ENCODE measurements around the gene C2orf72.
"Not testable (repeated sequence)": the region's sequence is repeated elsewhere in the genome, so short reads cannot be mapped to it uniquely, and the experiment has no call there.

The C2orf72 gene

GRCh38 chr2:231037202-231037730, at the start of gene C2orf72:
Gene C2orf72, plus strand, starts transcription at chr2:231037523. Its CDS starts 43 bp downstream, at chr2:231037566.
- DNase-seq (ENCODE audit: low spot score), result no peak

- DNase-seq (ENCODE audit: low spot score), result no peak
Observed at GRCh38 chr2:230989731-230990130, 47.6 kb upstream of the C2orf72 start.

- DNase-seq (ENCODE audit: low spot score), result no peak
Observed at GRCh38 chr2:230990131-230990898, 47.0 kb upstream of the C2orf72 start.

GRCh38 chr2:230990899-230991150, 46.5 kb upstream of the C2orf72 start:
- no peak for DNase-seq (ENCODE audit: low spot score)

GRCh38 chr2:230991598-230991997, 45.7 kb upstream of the C2orf72 start:
- no peak for DNase-seq (ENCODE audit: low spot score)

GRCh38 chr2:230995821-230996220, 41.5 kb upstream of the C2orf72 start, which contains the start of gene SPATA3:
Gene SPATA3, plus strand, starts transcription at chr2:230996121. Its CDS starts 113 bp downstream, at chr2:230996234.
- no peak for DNase-seq (ENCODE audit: low spot score)

- no peak for DNase-seq (ENCODE audit: low spot score)
Observed at GRCh38 chr2:230996661-230997060, 40.7 kb upstream of the C2orf72 start.

GRCh38 chr2:230998882-230999281, 38.4 kb upstream of the C2orf72 start:
- DNase-seq (ENCODE audit: low spot score), result no peak

- no peak for DNase-seq (ENCODE audit: low spot score)
Observed at GRCh38 chr2:230999477-230999876, 37.8 kb upstream of the C2orf72 start.

GRCh38 chr2:231000211-231000904, 37.0 kb upstream of the C2orf72 start:
- DNase-seq (ENCODE audit: low spot score), result no peak

- no peak for DNase-seq (ENCODE audit: low spot score)
Observed at GRCh38 chr2:231001036-231001435, 36.3 kb upstream of the C2orf72 start.

- DNase-seq (ENCODE audit: low spot score), result peak; percentile 21
Observed at GRCh38 chr2:231001921-231002320, 35.4 kb upstream of the C2orf72 start.

GRCh38 chr2:231002641-231003040, 34.7 kb upstream of the C2orf72 start:
- DNase-seq (ENCODE audit: low spot score), result no peak

- no peak for DNase-seq (ENCODE audit: low spot score)
Observed at GRCh38 chr2:231003186-231003585, 34.1 kb upstream of the C2orf72 start.

GRCh38 chr2:231004930-231005329, 32.4 kb upstream of the C2orf72 start:
- DNase-seq (ENCODE audit: low spot score), result not testable (repeated sequence)

- no peak for DNase-seq (ENCODE audit: low spot score)
Observed at GRCh38 chr2:231007286-231008098, 29.8 kb upstream of the C2orf72 start.

GRCh38 chr2:231008131-231008530, 29.2 kb upstream of the C2orf72 start:
- DNase-seq (ENCODE audit: low spot score), result no peak

GRCh38 chr2:231009236-231009919, 27.9 kb upstream of the C2orf72 start:
- DNase-seq (ENCODE audit: low spot score), result no peak

- DNase-seq (ENCODE audit: low spot score), result no peak
Observed at GRCh38 chr2:231010201-231010730, 27.1 kb upstream of the C2orf72 start.

GRCh38 chr2:231011526-231011925, 25.8 kb upstream of the C2orf72 start:
- DNase-seq (ENCODE audit: low spot score), result no peak

GRCh38 chr2:231012463-231012862, 24.9 kb upstream of the C2orf72 start:
- no peak for DNase-seq (ENCODE audit: low spot score)

GRCh38 chr2:231013820-231014219, 23.5 kb upstream of the C2orf72 start:
- DNase-seq (ENCODE audit: low spot score), result no peak

Data from COLO829 (cell line).